GM15510 (cell line): ENCODE data around the gene LSAMP.

ENCODE experiments used
- POLR2A ChIP-seq: IDR thresholded peaks from 3 replicates; pipeline ENCODE4 v1.6.1; 2011; ENCODE audit warnings: borderline replicate concordance; ENCODE audit not compliant: insufficient read length; ENCODE audit errors: extremely low read depth

Gene LSAMP

GRCh38 chr3:116444115-116444747 lies 1.1 kb downstream of the LSAMP start:
- no peak for TF ChIP-seq POLR2A

- no peak for TF ChIP-seq POLR2A
These were observed 2.1 kb downstream of the LSAMP start for GRCh38 chr3:116443191-116443661.

- no peak for TF ChIP-seq POLR2A
These were observed 2.8 kb downstream of the LSAMP start for GRCh38 chr3:116442331-116443021.

GRCh38 chr3:116441652-116442051 lies 3.6 kb downstream of the LSAMP start:
- TF ChIP-seq POLR2A = no peak

GRCh38 chr3:116440196-116440595 lies 5.1 kb downstream of the LSAMP start:
- no peak for TF ChIP-seq POLR2A

GRCh38 chr3:116433552-116433951 lies 11.7 kb downstream of the LSAMP start:
- TF ChIP-seq POLR2A = no peak

- TF ChIP-seq POLR2A = no peak
These were observed 12.5 kb downstream of the LSAMP start for GRCh38 chr3:116432795-116433194.

GRCh38 chr3:116429479-116430269 lies 15.6 kb downstream of the LSAMP start:
- no peak for TF ChIP-seq POLR2A

GRCh38 chr3:116426036-116426435 lies 19.3 kb downstream of the LSAMP start:
- TF ChIP-seq POLR2A = no peak

GRCh38 chr3:116425126-116425525 lies 20.2 kb downstream of the LSAMP start:
- TF ChIP-seq POLR2A = no peak

- no peak for TF ChIP-seq POLR2A
These were observed 21.3 kb downstream of the LSAMP start for GRCh38 chr3:116423945-116424344.

- no peak for TF ChIP-seq POLR2A
These were observed 21.9 kb downstream of the LSAMP start for GRCh38 chr3:116423374-116423773.

- no peak for TF ChIP-seq POLR2A
These were observed 28.1 kb downstream of the LSAMP start for GRCh38 chr3:116417151-116417550.

- no peak for TF ChIP-seq POLR2A
These were observed 32.0 kb downstream of the LSAMP start for GRCh38 chr3:116413319-116413718.

- no peak for TF ChIP-seq POLR2A
These were observed 36.8 kb downstream of the LSAMP start for GRCh38 chr3:116408473-116408872.
